ENCODE measurements around the gene CPNE4.

CPNE4 gene

GRCh38 chr3:131819381-131820055 is 215.3 kb downstream of the CPNE4 start:
- no peak for TF ChIP-seq EZH2phosphoT487 (IDR thresholded peaks at IDR 0.05; ENCODE audit: borderline replicate concordance, low read length)
- no peak for TF ChIP-seq CTCF (IDR thresholded peaks at IDR 0.05; ENCODE audit: low read depth, low read length, poor library complexity, severe bottlenecking)

GRCh38 chr3:131812433-131812832 is 222.4 kb downstream of the CPNE4 start:
- Histone ChIP-seq H3K4me2 (ENCODE audit: low read length) (no peak overlapping the region), H3K79me2 (ENCODE audit: control insufficient read depth, low read length) (no peaks in the 10 kb centered on the region), H3K27ac (ENCODE audit: low read depth, low read length) (no peak overlapping the region), H3K9me2 (replicated peaks; ENCODE audit: control insufficient read depth, low read length) (no peaks in the 10 kb centered on the region), H4K20me1 (ENCODE audit: control insufficient read depth, insufficient read depth, low read depth, low read length) (no peaks in the 10 kb centered on the region), H3K36me3 (ENCODE audit: control insufficient read depth, low read length) (no peaks in the 10 kb centered on the region), H3K9me3 (ENCODE audit: control insufficient read depth, insufficient read depth, low read length) (no peaks in the 10 kb centered on the region), H3K4me1 (ENCODE audit: control insufficient read depth, low read length) (no peaks in the 10 kb centered on the region), H3K4me3 (ENCODE audit: low read length) (no peak overlapping the region), H3F3A (ENCODE audit: control insufficient read depth, insufficient read depth) (no peaks in the 10 kb centered on the region), H3K27me3 (ENCODE audit: control insufficient read depth, low read length) (no peaks in the 10 kb centered on the region; the same call in 1 of the 2 replicates)
- TF ChIP-seq EZH2phosphoT487 (IDR thresholded peaks at IDR 0.05; ENCODE audit: borderline replicate concordance, low read length) (no peak), CTCF (IDR thresholded peaks at IDR 0.05; ENCODE audit: low read depth, low read length, poor library complexity, severe bottlenecking) (no peak)

More at GRCh38 chr3:131819381-131820055, 215.3 kb downstream of the CPNE4 start:
- H4K20me1 ChIP-seq (ENCODE audit: control insufficient read depth, insufficient read depth, low read depth, low read length): no peaks in the 10 kb centered on the region
- no peaks in the 10 kb centered on the region for H3K9me3 ChIP-seq (ENCODE audit: control insufficient read depth, insufficient read depth, low read length)
- no peaks in the 10 kb centered on the region; the same call in 1 of the 2 replicates for H3K27me3 ChIP-seq (ENCODE audit: control insufficient read depth, low read length)
- no peak overlapping the region for H3K4me2 ChIP-seq (ENCODE audit: low read length)
- no peak overlapping the region for H3K4me3 ChIP-seq (ENCODE audit: low read length)
- no peak overlapping the region for H3K27ac ChIP-seq (ENCODE audit: low read depth, low read length)
- no peaks in the 10 kb centered on the region for H3F3A ChIP-seq (ENCODE audit: control insufficient read depth, insufficient read depth)
- no peaks in the 10 kb centered on the region for H3K36me3 ChIP-seq (ENCODE audit: control insufficient read depth, low read length)
- H3K79me2 ChIP-seq (ENCODE audit: control insufficient read depth, low read length): no peaks in the 10 kb centered on the region
- H3K4me1 ChIP-seq (ENCODE audit: control insufficient read depth, low read length): no peaks in the 10 kb centered on the region
- no peaks in the 10 kb centered on the region for H3K9me2 ChIP-seq (replicated peaks; ENCODE audit: control insufficient read depth, low read length)

GRCh38 chr3:131811481-131811880 is 223.3 kb downstream of the CPNE4 start:
- no peak overlapping the region for H3K4me3 ChIP-seq (ENCODE audit: low read length)
- no peaks in the 10 kb centered on the region for H3K79me2 ChIP-seq (ENCODE audit: control insufficient read depth, low read length)
- no peaks in the 10 kb centered on the region for H4K20me1 ChIP-seq (ENCODE audit: control insufficient read depth, insufficient read depth, low read depth, low read length)
- H3K9me3 ChIP-seq (ENCODE audit: control insufficient read depth, insufficient read depth, low read length): no peaks in the 10 kb centered on the region
- H3F3A ChIP-seq (ENCODE audit: control insufficient read depth, insufficient read depth): no peaks in the 10 kb centered on the region
- H3K9me2 ChIP-seq (replicated peaks; ENCODE audit: control insufficient read depth, low read length): no peaks in the 10 kb centered on the region
- H3K4me1 ChIP-seq (ENCODE audit: control insufficient read depth, low read length): no peaks in the 10 kb centered on the region
- no peak for TF ChIP-seq EZH2phosphoT487 (IDR thresholded peaks at IDR 0.05; ENCODE audit: borderline replicate concordance, low read length)
- no peak for TF ChIP-seq CTCF (IDR thresholded peaks at IDR 0.05; ENCODE audit: low read depth, low read length, poor library complexity, severe bottlenecking)
- no peak overlapping the region for H3K4me2 ChIP-seq (ENCODE audit: low read length)
- H3K36me3 ChIP-seq (ENCODE audit: control insufficient read depth, low read length): no peaks in the 10 kb centered on the region
- no peak overlapping the region for H3K27ac ChIP-seq (ENCODE audit: low read depth, low read length)
- H3K27me3 ChIP-seq (ENCODE audit: control insufficient read depth, low read length): no peaks in the 10 kb centered on the region; the same call in 1 of the 2 replicates

Measured in DOHH2 (cell line).